IMR-90 (cell line): ENCODE results near the gene GPR161.
A peak's percentile ranks its signal among the peaks of the same experiment; 100 is the strongest.

Source experiments
- CHD1 ChIP-seq: IDR thresholded peaks from 2 replicates; pipeline ENCODE4 v1.6.1; 2012; ENCODE audit warnings: low read depth, low read length, improper control_type of control experiment
- CTCF ChIP-seq: conservative IDR thresholded peaks from 2 replicates; pipeline ENCODE4 v1.5.1; 2012; ENCODE audit warnings: mild to moderate bottlenecking, low read depth, low read length, improper control_type of control experiment
- ELK1 ChIP-seq: fragments of 150-350 bp; IDR thresholded peaks from 2 replicates; pipeline ENCODE4 v1.6.1; 2016; ENCODE audit warnings: low read depth, mild to moderate bottlenecking, low read length, moderate library complexity, borderline replicate concordance
- MAZ ChIP-seq: IDR thresholded peaks from 2 replicates; pipeline ENCODE4 v1.6.1; 2012; ENCODE audit warnings: low read depth, mild to moderate bottlenecking, low read length, improper control_type of control experiment, moderate library complexity, borderline replicate concordance
- MXI1 ChIP-seq: IDR thresholded peaks from 2 replicates; pipeline ENCODE4 v1.6.1; 2012; ENCODE audit warnings: low read depth, mild to moderate bottlenecking, low read length, moderate library complexity, borderline replicate concordance
- NFE2L2 ChIP-seq: fragments of 150-350 bp; IDR thresholded peaks from 2 replicates; pipeline ENCODE4 v1.6.1; 2016; ENCODE audit warnings: low read depth, mild to moderate bottlenecking, low read length
- POLR2A ChIP-seq: IDR thresholded peaks from 2 replicates; pipeline ENCODE4 v1.6.1; 2012; ENCODE audit warnings: mild to moderate bottlenecking, low read depth, low read length
- RFX5 ChIP-seq: IDR thresholded peaks from 2 replicates; pipeline ENCODE4 v1.8.0; 2012; ENCODE audit warnings: low read depth, mild to moderate bottlenecking, low read length, moderate library complexity
- USF2 ChIP-seq: fragments of 150-350 bp; IDR thresholded peaks from 2 replicates; pipeline ENCODE4 v1.6.1; 2017; ENCODE audit warnings: mild to moderate bottlenecking, antibody characterized with exemption, low read length, low read depth

GRCh38 chr1:168145184-168146159, 8.7 kb upstream of the GPR161 start:
- TF ChIP-seq CTCF: peak; percentile 89
- TF ChIP-seq MXI1: no peak
- no peak for TF ChIP-seq ELK1
- no peak for TF ChIP-seq RFX5
- no peak for TF ChIP-seq CHD1
- TF ChIP-seq MAZ: no peak
- no peak for TF ChIP-seq POLR2A
- no peak for TF ChIP-seq NFE2L2
- TF ChIP-seq USF2: no peak
